Measurements from ENCODE around the gene PITPNC1. TPM values are rescaled to one million over a fixed set of nuclear protein-coding genes. Genes with fewer than 3 reads are reported as not detected.
"Not testable (repeated sequence)": the region's sequence is repeated elsewhere in the genome, so short reads cannot be mapped to it uniquely, and the experiment has no call there.

Gene PITPNC1
- total RNA-seq, 1 experiment from 2014 or later = 22.3 TPM

GRCh38 chr17:67636834-67637520, 259.9 kb downstream of the PITPNC1 start:
- Histone ChIP-seq H3K27me3 (ENCODE audit: control insufficient read depth, insufficient read depth, low read length) (no peaks in the 10 kb centered on the region), H3K4me3 (ENCODE audit: insufficient read depth, low read depth, low read length) (no peak overlapping the region), H3K36me3 (replicated peaks; ENCODE audit: control insufficient read depth, insufficient read depth, low read length) (peaks cover 3% of the 10 kb centered on the region)
- DNase-seq = no peak

GRCh38 chr17:67637901-67638641, 261.0 kb downstream of the PITPNC1 start:
- DNase-seq = no peak
- H3K27me3 ChIP-seq (ENCODE audit: control insufficient read depth, insufficient read depth, low read length) = no peaks in the 10 kb centered on the region
- H3K4me3 ChIP-seq (ENCODE audit: insufficient read depth, low read depth, low read length) = no peak overlapping the region
- no peaks in the 10 kb centered on the region; the same call in none of the 2 replicates for H3K36me3 ChIP-seq (replicated peaks; ENCODE audit: control insufficient read depth, insufficient read depth, low read length)

GRCh38 chr17:67638871-67639270, 261.8 kb downstream of the PITPNC1 start:
- H3K4me3 ChIP-seq (ENCODE audit: insufficient read depth, low read depth, low read length) = no peak overlapping the region
- no peaks in the 10 kb centered on the region; the same call in 1 of the 2 replicates for H3K36me3 ChIP-seq (replicated peaks; ENCODE audit: control insufficient read depth, insufficient read depth, low read length)
- DNase-seq = no peak
- no peaks in the 10 kb centered on the region for H3K27me3 ChIP-seq (ENCODE audit: control insufficient read depth, insufficient read depth, low read length)

GRCh38 chr17:67639555-67639954, 262.5 kb downstream of the PITPNC1 start:
- H3K4me3 ChIP-seq (ENCODE audit: insufficient read depth, low read depth, low read length) = no peak overlapping the region
- H3K27me3 ChIP-seq (ENCODE audit: control insufficient read depth, insufficient read depth, low read length) = no peaks in the 10 kb centered on the region
- no peaks in the 10 kb centered on the region; the same call in 1 of the 2 replicates for H3K36me3 ChIP-seq (replicated peaks; ENCODE audit: control insufficient read depth, insufficient read depth, low read length)
- DNase-seq = no peak

- no peaks in the 10 kb centered on the region for H3K27me3 ChIP-seq (ENCODE audit: control insufficient read depth, insufficient read depth, low read length)
- no peak overlapping the region for H3K4me3 ChIP-seq (ENCODE audit: insufficient read depth, low read depth, low read length)
- DNase-seq = no peak
- no peaks in the 10 kb centered on the region; the same call in 1 of the 2 replicates for H3K36me3 ChIP-seq (replicated peaks; ENCODE audit: control insufficient read depth, insufficient read depth, low read length)
Observed at GRCh38 chr17:67639979-67640378, 262.9 kb downstream of the PITPNC1 start.

GRCh38 chr17:67642488-67642887, 265.4 kb downstream of the PITPNC1 start:
- Histone ChIP-seq H3K27me3 (ENCODE audit: control insufficient read depth, insufficient read depth, low read length) (no peaks in the 10 kb centered on the region), H3K36me3 (replicated peaks; ENCODE audit: control insufficient read depth, insufficient read depth, low read length) (no peaks in the 10 kb centered on the region), H3K4me3 (ENCODE audit: insufficient read depth, low read depth, low read length) (no peak overlapping the region)
- no peak for DNase-seq

- Histone ChIP-seq H3K27me3 (ENCODE audit: control insufficient read depth, insufficient read depth, low read length) (no peaks in the 10 kb centered on the region), H3K4me3 (ENCODE audit: insufficient read depth, low read depth, low read length) (no peak overlapping the region)
Observed at GRCh38 chr17:67644061-67644460, 267.0 kb downstream of the PITPNC1 start.

GRCh38 chr17:67645195-67645594, 268.1 kb downstream of the PITPNC1 start:
- not testable (repeated sequence) for H3K36me3 ChIP-seq (replicated peaks; ENCODE audit: control insufficient read depth, insufficient read depth, low read length); DNase-seq; H3K27me3 ChIP-seq (ENCODE audit: control insufficient read depth, insufficient read depth, low read length); H3K4me3 ChIP-seq (ENCODE audit: insufficient read depth, low read depth, low read length)

More at GRCh38 chr17:67644061-67644460, 267.0 kb downstream of the PITPNC1 start:
- H3K36me3 ChIP-seq (replicated peaks; ENCODE audit: control insufficient read depth, insufficient read depth, low read length) = no peaks in the 10 kb centered on the region
- no peak for DNase-seq

GRCh38 chr17:67646472-67646871, 269.4 kb downstream of the PITPNC1 start:
- DNase-seq = no peak
- H3K4me3 ChIP-seq (ENCODE audit: insufficient read depth, low read depth, low read length) = no peak overlapping the region
- no peaks in the 10 kb centered on the region for H3K36me3 ChIP-seq (replicated peaks; ENCODE audit: control insufficient read depth, insufficient read depth, low read length)
- no peaks in the 10 kb centered on the region for H3K27me3 ChIP-seq (ENCODE audit: control insufficient read depth, insufficient read depth, low read length)

- H3K4me3 ChIP-seq (ENCODE audit: insufficient read depth, low read depth, low read length) = no peak overlapping the region
- no peaks in the 10 kb centered on the region for H3K27me3 ChIP-seq (ENCODE audit: control insufficient read depth, insufficient read depth, low read length)
- no peak for DNase-seq
- H3K36me3 ChIP-seq (replicated peaks; ENCODE audit: control insufficient read depth, insufficient read depth, low read length) = no peaks in the 10 kb centered on the region
Observed at GRCh38 chr17:67647482-67647881, 270.4 kb downstream of the PITPNC1 start.

- Histone ChIP-seq H3K4me3 (ENCODE audit: insufficient read depth, low read depth, low read length) (no peak overlapping the region), H3K27me3 (ENCODE audit: control insufficient read depth, insufficient read depth, low read length) (no peaks in the 10 kb centered on the region), H3K36me3 (replicated peaks; ENCODE audit: control insufficient read depth, insufficient read depth, low read length) (0 out of 2 replicates have a peak, but pooled peaks cover 1% of the 10 kb centered on the region)
- DNase-seq = no peak
Observed at GRCh38 chr17:67648032-67648905, 271.2 kb downstream of the PITPNC1 start.

- not testable (repeated sequence) for H3K36me3 ChIP-seq (replicated peaks; ENCODE audit: control insufficient read depth, insufficient read depth, low read length); H3K27me3 ChIP-seq (ENCODE audit: control insufficient read depth, insufficient read depth, low read length)
Observed at GRCh38 chr17:67648906-67649295, 271.8 kb downstream of the PITPNC1 start.

GRCh38 chr17:67649891-67650290, 272.8 kb downstream of the PITPNC1 start:
- Histone ChIP-seq H3K36me3 (replicated peaks; ENCODE audit: control insufficient read depth, insufficient read depth, low read length) (0 out of 2 replicates have a peak, but pooled peaks cover 1% of the 10 kb centered on the region), H3K4me3 (ENCODE audit: insufficient read depth, low read depth, low read length) (no peak overlapping the region), H3K27me3 (ENCODE audit: control insufficient read depth, insufficient read depth, low read length) (no peaks in the 10 kb centered on the region)
- peak; percentile 43 for DNase-seq

More at GRCh38 chr17:67648906-67649295, 271.8 kb downstream of the PITPNC1 start:
- H3K4me3 ChIP-seq (ENCODE audit: insufficient read depth, low read depth, low read length); DNase-seq: not testable (repeated sequence)

GRCh38 chr17:67651218-67651579, 274.1 kb downstream of the PITPNC1 start:
- H3K4me3 ChIP-seq (ENCODE audit: insufficient read depth, low read depth, low read length); H3K27me3 ChIP-seq (ENCODE audit: control insufficient read depth, insufficient read depth, low read length); DNase-seq; H3K36me3 ChIP-seq (replicated peaks; ENCODE audit: control insufficient read depth, insufficient read depth, low read length): not testable (repeated sequence)
